IMR-90 (cell line): ENCODE measurements around the gene MAP3K8. TPM values are rescaled to one million over a fixed set of nuclear protein-coding genes. Genes with fewer than 3 reads are reported as not detected.
A peak's percentile ranks its signal among the peaks of the same experiment; 100 is the strongest.

Source experiments
- ATAC-seq: fragments of 200-7000 bp; cut with Tn5 transposase; 2 replicates; pipeline ENCODE4 v1.9.1; 2020; ENCODE audit warnings: low read depth, mild to moderate bottlenecking, moderate library complexity
- BruUV-seq: library from RNA; stranded (reverse); fragments of 400-500 nt; replicated peaks from 2 replicates; lab custom pipeline; 2021; lab: Mats Ljungman, UMichigan
- CTCF ChIA-PET: fragments of 300-600 bp; formaldehyde crosslinking; extraction: SDS; loops from one replicate; lab custom pipeline; 2021; ENCODE audit warnings: antibody characterized with exemption; lab: Yijun Ruan, JAX
- POLR2A ChIA-PET: fragments of 300-600 bp; sonication (Branson Sonifier 250); formaldehyde crosslinking; loops from one replicate; lab custom pipeline; 2022; ENCODE audit warnings: antibody characterized with exemption; ENCODE audit not compliant: unreplicated experiment; lab: Charles Lee
- DNase-seq: peaks from one replicate; pipeline ENCODE4 v3.0.0; 2013
- H2AFZ ChIP-seq: replicated peaks from 2 replicates; pipeline ENCODE3; 2013; ENCODE audit warnings: low read length, mild to moderate bottlenecking; ENCODE audit not compliant: poor library complexity
- H2AK5ac ChIP-seq: 2 replicates; pipeline ENCODE4 v1.6.1; 2013; ENCODE audit warnings: low read depth, low read length, inconsistent platforms
- H2AK9ac ChIP-seq: replicated peaks from 2 replicates; pipeline ENCODE3; 2013; ENCODE audit warnings: mild to moderate bottlenecking, low read depth, low read length, moderate library complexity; ENCODE audit not compliant: poor library complexity
- H2BK120ac ChIP-seq: 2 replicates; pipeline ENCODE4 v1.6.1; 2013; ENCODE audit warnings: low read depth, low read length, inconsistent platforms
- H2BK15ac ChIP-seq: 3 replicates; pipeline ENCODE4 v1.6.1; 2013; ENCODE audit warnings: low read depth, low read length, inconsistent platforms
- H2BK20ac ChIP-seq: 2 replicates; pipeline ENCODE4 v1.6.1; 2013; ENCODE audit warnings: low read depth, mild to moderate bottlenecking, inconsistent platforms, low read length, moderate library complexity
- H2BK5ac ChIP-seq: 2 replicates; pipeline ENCODE4 v1.6.1; 2013; ENCODE audit warnings: mild to moderate bottlenecking, low read depth, low read length, inconsistent platforms; ENCODE audit not compliant: poor library complexity, severe bottlenecking
- H3K14ac ChIP-seq: replicated peaks from 2 replicates; pipeline ENCODE4 v1.6.1; 2013; ENCODE audit warnings: low read depth, low read length, inconsistent platforms
- H3K18ac ChIP-seq: 2 replicates; pipeline ENCODE4 v1.6.1; 2013; ENCODE audit warnings: low read depth, low read length, control low read depth
- H3K23ac ChIP-seq: 2 replicates; pipeline ENCODE4 v1.6.1; 2013; ENCODE audit warnings: low read depth, low read length, inconsistent platforms
- H3K27ac ChIP-seq: 2 replicates; pipeline ENCODE4 v1.5.1; 2013; ENCODE audit warnings: mild to moderate bottlenecking, control low read depth, low read length; ENCODE audit not compliant: insufficient read depth
- H3K27me3 ChIP-seq: 2 replicates; pipeline ENCODE4 v1.6.1; 2013; ENCODE audit warnings: low read length; ENCODE audit not compliant: control insufficient read depth, insufficient read depth
- H3K36me3 ChIP-seq: 2 replicates; pipeline ENCODE4 v1.6.1; 2013; ENCODE audit warnings: low read length, mixed read lengths; ENCODE audit not compliant: control insufficient read depth, insufficient read depth
- H3K4ac ChIP-seq: 2 replicates; pipeline ENCODE4 v1.6.1; 2013; ENCODE audit warnings: low read depth, low read length, inconsistent platforms
- H3K4me1 ChIP-seq: 2 replicates; pipeline ENCODE4 v1.6.1; 2013; ENCODE audit warnings: low read length, mixed read lengths; ENCODE audit not compliant: control insufficient read depth, insufficient read depth
- H3K4me2 ChIP-seq: 2 replicates; pipeline ENCODE4 v1.6.1; 2013; ENCODE audit warnings: low read depth, mild to moderate bottlenecking, control low read depth, low read length, moderate library complexity
- H3K4me3 ChIP-seq: 2 replicates; pipeline ENCODE4 v1.5.1; 2013; ENCODE audit warnings: low read depth, mild to moderate bottlenecking, control low read depth, low read length, moderate library complexity; ENCODE audit not compliant: insufficient read depth
- H3K56ac ChIP-seq: 2 replicates; pipeline ENCODE4 v1.6.1; 2013; ENCODE audit warnings: low read length, inconsistent platforms; ENCODE audit not compliant: insufficient read depth; ENCODE audit errors: extremely low read depth
- H3K79me1 ChIP-seq, 2 experiments: 2 replicates each; pipeline ENCODE4 v1.6.1; 2013; ENCODE audit warnings: low read length in 2 of 2, inconsistent platforms in 1 of 2, low read depth in 1 of 2
- H3K9ac ChIP-seq: 2 replicates; pipeline ENCODE4 v1.6.1; 2013; ENCODE audit warnings: low read depth, low read length, control low read depth
- H3K9me1 ChIP-seq: 2 replicates; pipeline ENCODE4 v1.6.1; 2013; ENCODE audit warnings: low read length, inconsistent platforms; ENCODE audit not compliant: insufficient read depth
- H3K9me3 ChIP-seq: 2 replicates; pipeline ENCODE4 v1.6.1; 2013; ENCODE audit warnings: low read length; ENCODE audit not compliant: control insufficient read depth, insufficient read depth
- H4K20me1 ChIP-seq: 2 replicates; pipeline ENCODE4 v1.6.1; 2013; ENCODE audit warnings: low read length, inconsistent platforms; ENCODE audit not compliant: insufficient read depth
- H4K5ac ChIP-seq: 2 replicates; pipeline ENCODE4 v1.6.1; 2013; ENCODE audit warnings: mild to moderate bottlenecking, low read depth, low read length, control low read depth
- H4K8ac ChIP-seq, 2 experiments: 2 replicates each; pipeline ENCODE4 v1.6.1; 2013; ENCODE audit warnings: low read depth in 2 of 2, low read length in 2 of 2, control low read depth in 1 of 2, inconsistent platforms in 1 of 2
- H4K91ac ChIP-seq: 2 replicates; pipeline ENCODE4 v1.6.1; 2013; ENCODE audit warnings: low read depth, low read length, inconsistent platforms; ENCODE audit not compliant: insufficient read depth
- CEBPB ChIP-seq: IDR thresholded peaks from 2 replicates; pipeline ENCODE4 v1.6.1; 2012; ENCODE audit warnings: low read depth, low read length, improper control_type of control experiment
- CHD1 ChIP-seq: IDR thresholded peaks from 2 replicates; pipeline ENCODE4 v1.6.1; 2012; ENCODE audit warnings: low read depth, low read length, improper control_type of control experiment
- FOS ChIP-seq: fragments of 150-350 bp; IDR thresholded peaks from 2 replicates; pipeline ENCODE4 v1.6.1; 2016; ENCODE audit warnings: low read depth, low read length
- MXI1 ChIP-seq: IDR thresholded peaks from 2 replicates; pipeline ENCODE4 v1.6.1; 2012; ENCODE audit warnings: low read depth, mild to moderate bottlenecking, low read length, moderate library complexity, borderline replicate concordance
- NFE2L2 ChIP-seq: fragments of 150-350 bp; IDR thresholded peaks from 2 replicates; pipeline ENCODE4 v1.6.1; 2016; ENCODE audit warnings: low read depth, mild to moderate bottlenecking, low read length
- POLR2A ChIP-seq: IDR thresholded peaks from 2 replicates; pipeline ENCODE4 v1.6.1; 2012; ENCODE audit warnings: mild to moderate bottlenecking, low read depth, low read length
- RAD21 ChIP-seq: IDR thresholded peaks from 2 replicates; pipeline ENCODE4 v1.6.1; 2012; ENCODE audit warnings: low read length, improper control_type of control experiment
- RCOR1 ChIP-seq: IDR thresholded peaks from 2 replicates; pipeline ENCODE4 v1.6.1; 2012; ENCODE audit warnings: mild to moderate bottlenecking, low read length, improper control_type of control experiment; ENCODE audit not compliant: insufficient replicate concordance
- RFX5 ChIP-seq: IDR thresholded peaks from 2 replicates; pipeline ENCODE4 v1.8.0; 2012; ENCODE audit warnings: low read depth, mild to moderate bottlenecking, low read length, moderate library complexity
- whole genome bisulfite sequencing, 2 experiments: methylation state at CpG; one replicate each; pipeline versions ENCODE4 v1.1.5 to v1.1.7; 2013; ENCODE audit warnings: missing lambda C conversion rate in 2 of 2; ENCODE audit not compliant: insufficient read length in 1 of 2; ENCODE audit errors: extremely low coverage in 2 of 2; 5-methylcytosine and 5-hydroxymethylcytosine counted together
- dilution Hi-C: fragments of 300-500 bp; cut with HindIII; formaldehyde crosslinking; loops from one replicate; pipeline ENCODE4 v1.14.3; 2018; ENCODE audit warnings: low sequenced_read_pairs; ENCODE audit not compliant: unreplicated experiment
- in situ Hi-C: fragments of 300-500 bp; cut with MboI; formaldehyde crosslinking; loops from 3 replicates; pipeline ENCODE4 v1.14.3; 2019; ENCODE audit warnings: low sequenced_read_pairs, inconsistent platforms, mixed read lengths
- intact Hi-C: fragments of 100-400 bp; cut with micrococcal nuclease; formaldehyde crosslinking; loops from 2 replicates; pipeline ENCODE4 v1.10.0; 2022
- polyA plus RNA-seq, 3 experiments: library from polyadenylated mRNA; depleted of rRNA; stranded (reverse); fragments of >200 nt; gene quantifications; 2 replicates each; pipeline ENCODE4 v1.2.3, GENCODE V29; 2012; ENCODE audit warnings: low replicate concordance in 1 of 3
- total RNA-seq: library from RNA; depleted of rRNA; stranded (reverse); fragments of >200 nt; gene quantifications from 2 replicates; pipeline ENCODE4 v1.2.3, GENCODE V29; 2012
- TF ChIP-seq, protein P1 (sequence below): fragments of 150-350 bp; IDR thresholded peaks from 2 replicates; pipeline ENCODE4 v1.6.1; 2016; ENCODE audit warnings: low read depth, mild to moderate bottlenecking, low read length, moderate library complexity, borderline replicate concordance
- TF ChIP-seq, protein P2 (sequence below): fragments of 150-350 bp; IDR thresholded peaks from 2 replicates; pipeline ENCODE4 v1.6.1; 2017; ENCODE audit warnings: mild to moderate bottlenecking, antibody characterized with exemption, low read length, low read depth
- TF ChIP-seq, protein P3 (sequence below): conservative IDR thresholded peaks from 2 replicates; pipeline ENCODE4 v1.5.1; 2012; ENCODE audit warnings: mild to moderate bottlenecking, low read depth, low read length, improper control_type of control experiment

Gene MAP3K8
- total and polyA plus RNA-seq, 2 of the 4 experiments (the other 2 are of a cell fraction): 1.8 to 2.6 TPM

DNA sequence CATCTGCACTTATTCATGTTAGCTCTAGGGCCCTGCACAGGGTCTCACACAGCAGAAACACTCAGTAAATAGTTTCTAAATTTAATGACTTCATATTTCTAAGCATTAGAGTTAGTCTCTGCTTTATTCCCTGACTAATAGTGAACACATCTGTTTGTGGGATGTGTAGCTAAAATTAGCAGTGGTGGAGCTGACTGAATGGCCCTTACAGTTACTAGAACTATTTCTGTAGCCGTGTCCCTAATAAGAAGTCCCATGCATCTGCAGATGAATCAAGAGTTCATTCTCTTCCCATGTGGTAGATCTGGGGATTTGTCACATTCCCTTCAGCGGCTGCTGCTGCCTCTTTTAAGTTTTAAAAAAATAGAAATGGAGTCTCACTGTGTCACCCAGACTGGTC is 11.7 kb downstream of the MAP3K8 start:
- Histone ChIP-seq H3K56ac (no peak overlapping the region), H3K23ac (peak overlapping the region; percentile 29; the same call in 1 of the 2 replicates), H3K18ac (peak overlapping the region; percentile 70; the same call in 1 of the 2 replicates), H3K14ac (0 out of 2 replicates have a peak overlapping the region, but pooled peaks have one; percentile 34), H3K9me3 (no peaks in the 10 kb centered on the region), H3K36me3 (peaks cover 15% of the 10 kb centered on the region), H3K4me3 (no peak overlapping the region), H4K5ac (peak overlapping the region; percentile 80; the same call in 1 of the 2 replicates), H3K4me1 (peaks cover 14% of the 10 kb centered on the region), H2BK20ac (peak overlapping the region; percentile 63; the same call in 1 of the 2 replicates), H3K4ac (peak overlapping the region; percentile 59; the same call in 1 of the 2 replicates), H3K4me2 (peak overlapping the region; percentile 80), H3K27ac (0 out of 2 replicates have a peak overlapping the region, but pooled peaks have one; percentile 17), H3K27me3 (no peaks in the 10 kb centered on the region), H3K9me1 (peaks cover 3% of the 10 kb centered on the region), H4K20me1 (peaks cover 4% of the 10 kb centered on the region; the same call in 1 of the 2 replicates), H3K79me1 (peaks cover 7 to 17% of the 10 kb centered on the region in 2 experiments; a peak in 3 of 4 replicates), H3K9ac (no peak overlapping the region), H2AK9ac (peak overlapping the region; percentile 39), H2BK15ac (no peak overlapping the region), H2AFZ (no peak overlapping the region), H4K91ac (no peak overlapping the region; the same call in 1 of the 2 replicates), H2BK120ac (peak overlapping the region; percentile 63; the same call in 1 of the 2 replicates), H2AK5ac (no peak overlapping the region), H2BK5ac (peak overlapping the region; percentile 54), H4K8ac (no peak overlapping the region)
- DNase-seq (peak; percentile 94), ATAC-seq (peak; percentile 84)
- TF ChIP-seq, protein P1, sequence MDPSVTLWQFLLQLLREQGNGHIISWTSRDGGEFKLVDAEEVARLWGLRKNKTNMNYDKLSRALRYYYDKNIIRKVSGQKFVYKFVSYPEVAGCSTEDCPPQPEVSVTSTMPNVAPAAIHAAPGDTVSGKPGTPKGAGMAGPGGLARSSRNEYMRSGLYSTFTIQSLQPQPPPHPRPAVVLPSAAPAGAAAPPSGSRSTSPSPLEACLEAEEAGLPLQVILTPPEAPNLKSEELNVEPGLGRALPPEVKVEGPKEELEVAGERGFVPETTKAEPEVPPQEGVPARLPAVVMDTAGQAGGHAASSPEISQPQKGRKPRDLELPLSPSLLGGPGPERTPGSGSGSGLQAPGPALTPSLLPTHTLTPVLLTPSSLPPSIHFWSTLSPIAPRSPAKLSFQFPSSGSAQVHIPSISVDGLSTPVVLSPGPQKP: no peak
- TF ChIP-seq CEBPB: no peak
- no peak for TF ChIP-seq RFX5
- no peak for TF ChIP-seq FOS
- no peak for TF ChIP-seq NFE2L2
- TF ChIP-seq, protein P2, sequence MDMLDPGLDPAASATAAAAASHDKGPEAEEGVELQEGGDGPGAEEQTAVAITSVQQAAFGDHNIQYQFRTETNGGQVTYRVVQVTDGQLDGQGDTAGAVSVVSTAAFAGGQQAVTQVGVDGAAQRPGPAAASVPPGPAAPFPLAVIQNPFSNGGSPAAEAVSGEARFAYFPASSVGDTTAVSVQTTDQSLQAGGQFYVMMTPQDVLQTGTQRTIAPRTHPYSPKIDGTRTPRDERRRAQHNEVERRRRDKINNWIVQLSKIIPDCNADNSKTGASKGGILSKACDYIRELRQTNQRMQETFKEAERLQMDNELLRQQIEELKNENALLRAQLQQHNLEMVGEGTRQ: no peak
- no peak for TF ChIP-seq CHD1
- TF ChIP-seq, protein P3, sequence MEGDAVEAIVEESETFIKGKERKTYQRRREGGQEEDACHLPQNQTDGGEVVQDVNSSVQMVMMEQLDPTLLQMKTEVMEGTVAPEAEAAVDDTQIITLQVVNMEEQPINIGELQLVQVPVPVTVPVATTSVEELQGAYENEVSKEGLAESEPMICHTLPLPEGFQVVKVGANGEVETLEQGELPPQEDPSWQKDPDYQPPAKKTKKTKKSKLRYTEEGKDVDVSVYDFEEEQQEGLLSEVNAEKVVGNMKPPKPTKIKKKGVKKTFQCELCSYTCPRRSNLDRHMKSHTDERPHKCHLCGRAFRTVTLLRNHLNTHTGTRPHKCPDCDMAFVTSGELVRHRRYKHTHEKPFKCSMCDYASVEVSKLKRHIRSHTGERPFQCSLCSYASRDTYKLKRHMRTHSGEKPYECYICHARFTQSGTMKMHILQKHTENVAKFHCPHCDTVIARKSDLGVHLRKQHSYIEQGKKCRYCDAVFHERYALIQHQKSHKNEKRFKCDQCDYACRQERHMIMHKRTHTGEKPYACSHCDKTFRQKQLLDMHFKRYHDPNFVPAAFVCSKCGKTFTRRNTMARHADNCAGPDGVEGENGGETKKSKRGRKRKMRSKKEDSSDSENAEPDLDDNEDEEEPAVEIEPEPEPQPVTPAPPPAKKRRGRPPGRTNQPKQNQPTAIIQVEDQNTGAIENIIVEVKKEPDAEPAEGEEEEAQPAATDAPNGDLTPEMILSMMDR: no peak
- TF ChIP-seq POLR2A: no peak
- TF ChIP-seq RAD21: no peak
- TF ChIP-seq RCOR1: no peak
- no peak for TF ChIP-seq MXI1
- no TSS peak for BruUV-seq
- 0% methylated on average over 2 of the region's 2 CpGs; no CpG with 5 or more reads in 1 of the 2 experiments for WGBS, 2 experiments
- intact Hi-C loops: no loop called here
- in situ Hi-C loops: no loop called here
- ChIA-PET CTCF (no interaction called here), POLR2A (no interaction called here)
- dilution Hi-C loops: no loop called here
